ENCODE results near the gene MTHFR.

The MTHFR gene

GRCh38 chr1:11805422-11806306 is at the start of gene MTHFR, which contains the start of gene CLCN6:
MTHFR (minus strand) TSS chr1:11805964; CDS start chr1:11803116, 2,848 bp downstream.
CLCN6 (plus strand) TSS chr1:11806191; CDS start chr1:11806263, 72 bp downstream.
- peak within 1 kb of the TSS; percentile 79 for H3K27ac ChIP-seq (ENCODE audit: low read depth, low read length, poor library complexity, severe bottlenecking)
- H3K4me2 ChIP-seq (ENCODE audit: low read length) = peak within 1 kb of the TSS; percentile 94
- H3K9me3 ChIP-seq (ENCODE audit: low read length) = no peaks in the 10 kb centered on the region
- H3K27me3 ChIP-seq (ENCODE audit: insufficient read depth, low read length) = no peaks in the 10 kb centered on the region
- no peak within 1 kb of the TSS for H2AFZ ChIP-seq (ENCODE audit: low read length)
- peak within 1 kb of the TSS; percentile 70 for H3K4me3 ChIP-seq (ENCODE audit: low read depth, low read length, poor library complexity, severe bottlenecking)
- H3K79me2 ChIP-seq (ENCODE audit: insufficient read depth, low read length) = peaks cover 5% of the 10 kb centered on the region; the same call in 1 of the 2 replicates
- no peak for TF ChIP-seq EZH2 (IDR thresholded peaks at IDR 0.05; ENCODE audit: borderline replicate concordance, low read length)
- TF ChIP-seq, protein P1, sequence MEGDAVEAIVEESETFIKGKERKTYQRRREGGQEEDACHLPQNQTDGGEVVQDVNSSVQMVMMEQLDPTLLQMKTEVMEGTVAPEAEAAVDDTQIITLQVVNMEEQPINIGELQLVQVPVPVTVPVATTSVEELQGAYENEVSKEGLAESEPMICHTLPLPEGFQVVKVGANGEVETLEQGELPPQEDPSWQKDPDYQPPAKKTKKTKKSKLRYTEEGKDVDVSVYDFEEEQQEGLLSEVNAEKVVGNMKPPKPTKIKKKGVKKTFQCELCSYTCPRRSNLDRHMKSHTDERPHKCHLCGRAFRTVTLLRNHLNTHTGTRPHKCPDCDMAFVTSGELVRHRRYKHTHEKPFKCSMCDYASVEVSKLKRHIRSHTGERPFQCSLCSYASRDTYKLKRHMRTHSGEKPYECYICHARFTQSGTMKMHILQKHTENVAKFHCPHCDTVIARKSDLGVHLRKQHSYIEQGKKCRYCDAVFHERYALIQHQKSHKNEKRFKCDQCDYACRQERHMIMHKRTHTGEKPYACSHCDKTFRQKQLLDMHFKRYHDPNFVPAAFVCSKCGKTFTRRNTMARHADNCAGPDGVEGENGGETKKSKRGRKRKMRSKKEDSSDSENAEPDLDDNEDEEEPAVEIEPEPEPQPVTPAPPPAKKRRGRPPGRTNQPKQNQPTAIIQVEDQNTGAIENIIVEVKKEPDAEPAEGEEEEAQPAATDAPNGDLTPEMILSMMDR (IDR thresholded peaks at IDR 0.05; ENCODE audit: low read length) = no peak
- H3K9ac ChIP-seq (ENCODE audit: low read length) = peak within 1 kb of the TSS; percentile 73
- peaks cover 38% of the 10 kb centered on the region for H3K36me3 ChIP-seq (ENCODE audit: insufficient read depth, low read length)
- no peaks in the 10 kb centered on the region for H4K20me1 ChIP-seq (ENCODE audit: insufficient read depth, low read length)
- no peaks in the 10 kb centered on the region for H3F3A ChIP-seq (ENCODE audit: insufficient read depth, low read length)
- H3K9me2 ChIP-seq (ENCODE audit: low read depth, low read length) = no peaks in the 10 kb centered on the region
- peaks cover 57% of the 10 kb centered on the region for H3K4me1 ChIP-seq (ENCODE audit: insufficient read depth, low read length, severe bottlenecking)

- TF ChIP-seq, protein P1 (IDR thresholded peaks at IDR 0.05; ENCODE audit: low read length) = no peak
- no peak for TF ChIP-seq EZH2 (IDR thresholded peaks at IDR 0.05; ENCODE audit: borderline replicate concordance, low read length)
Measured at GRCh38 chr1:11855430-11855829, 49.7 kb upstream of the MTHFR start.

DNA sequence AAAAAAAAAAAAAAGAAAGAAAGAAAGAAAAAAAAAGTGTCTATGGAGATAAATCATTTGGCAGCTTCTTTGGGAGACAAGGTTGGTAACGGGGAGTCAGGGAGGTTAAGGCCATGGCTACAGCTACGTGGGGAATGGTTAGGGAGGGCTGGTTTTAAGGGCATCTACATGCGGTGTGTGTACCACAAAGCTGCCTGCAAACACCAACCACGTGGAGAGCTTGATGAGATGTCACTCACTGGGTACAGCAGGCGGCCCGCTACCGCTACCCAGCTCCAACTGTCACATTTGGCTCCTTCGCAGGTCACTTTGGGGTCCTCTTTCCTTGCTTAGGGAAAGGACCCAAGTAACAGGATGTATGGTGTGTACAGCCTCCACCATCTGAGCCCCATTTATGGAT is 48.8 kb upstream of the MTHFR start:
- Histone ChIP-seq H3F3A (ENCODE audit: insufficient read depth, low read length) (no peaks in the 10 kb centered on the region), H2AFZ (ENCODE audit: low read length) (no peak overlapping the region), H3K9me3 (ENCODE audit: low read length) (no peaks in the 10 kb centered on the region), H3K4me3 (ENCODE audit: low read depth, low read length, poor library complexity, severe bottlenecking) (no peak overlapping the region), H3K36me3 (ENCODE audit: insufficient read depth, low read length) (no peaks in the 10 kb centered on the region; the same call in 1 of the 2 replicates), H3K27me3 (ENCODE audit: insufficient read depth, low read length) (peaks cover 8% of the 10 kb centered on the region; the same call in 1 of the 2 replicates), H3K9me2 (ENCODE audit: low read depth, low read length) (no peaks in the 10 kb centered on the region), H3K27ac (ENCODE audit: low read depth, low read length, poor library complexity, severe bottlenecking) (no peak overlapping the region), H3K4me2 (ENCODE audit: low read length) (no peak overlapping the region), H3K79me2 (ENCODE audit: insufficient read depth, low read length) (no peaks in the 10 kb centered on the region), H3K4me1 (ENCODE audit: insufficient read depth, low read length, severe bottlenecking) (peaks cover 10% of the 10 kb centered on the region), H4K20me1 (ENCODE audit: insufficient read depth, low read length) (no peaks in the 10 kb centered on the region), H3K9ac (ENCODE audit: low read length) (no peak overlapping the region)
- TF ChIP-seq EZH2 (IDR thresholded peaks at IDR 0.05; ENCODE audit: borderline replicate concordance, low read length) = no peak
- TF ChIP-seq, protein P1 (IDR thresholded peaks at IDR 0.05; ENCODE audit: low read length) = no peak

More at GRCh38 chr1:11855430-11855829, 49.7 kb upstream of the MTHFR start:
- H3K4me1 ChIP-seq (ENCODE audit: insufficient read depth, low read length, severe bottlenecking) = peaks cover 10% of the 10 kb centered on the region
- no peak overlapping the region for H3K9ac ChIP-seq (ENCODE audit: low read length)
- no peaks in the 10 kb centered on the region for H3F3A ChIP-seq (ENCODE audit: insufficient read depth, low read length)
- no peak overlapping the region for H3K27ac ChIP-seq (ENCODE audit: low read depth, low read length, poor library complexity, severe bottlenecking)
- peaks cover 8% of the 10 kb centered on the region; the same call in 1 of the 2 replicates for H3K27me3 ChIP-seq (ENCODE audit: insufficient read depth, low read length)
- H3K79me2 ChIP-seq (ENCODE audit: insufficient read depth, low read length) = no peaks in the 10 kb centered on the region
- no peak overlapping the region for H3K4me3 ChIP-seq (ENCODE audit: low read depth, low read length, poor library complexity, severe bottlenecking)
- H4K20me1 ChIP-seq (ENCODE audit: insufficient read depth, low read length) = no peaks in the 10 kb centered on the region
- no peak overlapping the region for H3K4me2 ChIP-seq (ENCODE audit: low read length)
- H3K9me2 ChIP-seq (ENCODE audit: low read depth, low read length) = no peaks in the 10 kb centered on the region
- H3K36me3 ChIP-seq (ENCODE audit: insufficient read depth, low read length) = no peaks in the 10 kb centered on the region; the same call in 1 of the 2 replicates
- no peak overlapping the region for H2AFZ ChIP-seq (ENCODE audit: low read length)
- no peaks in the 10 kb centered on the region for H3K9me3 ChIP-seq (ENCODE audit: low read length)
